Activated CD8-positive, alpha-beta T cell treated with anti-CD3 and anti-CD28 coated beads for 36 hours (primary cell): Measurements from ENCODE around the gene SOX9. TPM values are rescaled to one million over a fixed set of nuclear protein-coding genes. Genes with fewer than 3 reads are reported as not detected.

ENCODE experiments used
- ATAC-seq: fragments of 200-7000 bp; cut with Tn5 transposase; one replicate; pipeline ENCODE4 v1.10.0; 2021; ENCODE audit warnings: mild to moderate bottlenecking, moderate library complexity
- CTCF ChIA-PET: fragments of 350-600 bp; sonication (Branson Sonifier 250); formaldehyde crosslinking; loops from one replicate; lab custom pipeline; 2021; ENCODE audit warnings: antibody characterized with exemption; lab: Charles Lee
- POLR2A ChIA-PET: fragments of 350-600 bp; sonication (Branson Sonifier 250); formaldehyde crosslinking; loops from one replicate; lab custom pipeline; 2021; ENCODE audit warnings: antibody characterized with exemption; lab: Charles Lee
- DNase-seq: peaks from one replicate; pipeline ENCODE4 v3.0.0-alpha.2; 2020
- H3K27ac Mint-ChIP-seq: one replicate; pipeline ENCODE4 v1.8.0; 2021; ENCODE audit warnings: mild to moderate bottlenecking, mixed read lengths
- H3K27me3 Mint-ChIP-seq: one replicate; pipeline ENCODE4 v1.8.0; 2021; ENCODE audit warnings: mixed read lengths
- H3K36me3 Mint-ChIP-seq: one replicate; pipeline ENCODE4 v1.8.0; 2021; ENCODE audit warnings: low read depth, mixed read lengths
- H3K4me1 Mint-ChIP-seq: one replicate; pipeline ENCODE4 v1.8.0; 2021; ENCODE audit warnings: low read depth, mixed read lengths
- H3K4me3 Mint-ChIP-seq: one replicate; pipeline ENCODE4 v1.8.0; 2021; ENCODE audit warnings: mild to moderate bottlenecking, moderate library complexity, mixed read lengths
- H3K9me3 Mint-ChIP-seq: one replicate; pipeline ENCODE4 v1.8.0; 2021; ENCODE audit warnings: mixed read lengths
- intact Hi-C: fragments of 100-400 bp; cut with micrococcal nuclease; formaldehyde crosslinking; loops from one replicate; pipeline ENCODE4 v1.10.0; 2022
- total RNA-seq, 2 experiments: library from RNA; stranded (reverse); gene quantifications; one replicate each; pipeline ENCODE4 v1.2.3, GENCODE V29; 2021
- TF ChIP-seq, protein P1 (sequence below): fragments of 200-600 bp; IDR thresholded peaks from one replicate; pipeline ENCODE4 v1.8.0; 2022; ENCODE audit warnings: antibody characterized with exemption, mild to moderate bottlenecking

SOX9 gene
- total RNA-seq, 2 experiments from 2014 or later, result not detected

GRCh38 chr17:72101526-72101925 is 19.3 kb upstream of the SOX9 start:
- TF ChIP-seq, protein P1, sequence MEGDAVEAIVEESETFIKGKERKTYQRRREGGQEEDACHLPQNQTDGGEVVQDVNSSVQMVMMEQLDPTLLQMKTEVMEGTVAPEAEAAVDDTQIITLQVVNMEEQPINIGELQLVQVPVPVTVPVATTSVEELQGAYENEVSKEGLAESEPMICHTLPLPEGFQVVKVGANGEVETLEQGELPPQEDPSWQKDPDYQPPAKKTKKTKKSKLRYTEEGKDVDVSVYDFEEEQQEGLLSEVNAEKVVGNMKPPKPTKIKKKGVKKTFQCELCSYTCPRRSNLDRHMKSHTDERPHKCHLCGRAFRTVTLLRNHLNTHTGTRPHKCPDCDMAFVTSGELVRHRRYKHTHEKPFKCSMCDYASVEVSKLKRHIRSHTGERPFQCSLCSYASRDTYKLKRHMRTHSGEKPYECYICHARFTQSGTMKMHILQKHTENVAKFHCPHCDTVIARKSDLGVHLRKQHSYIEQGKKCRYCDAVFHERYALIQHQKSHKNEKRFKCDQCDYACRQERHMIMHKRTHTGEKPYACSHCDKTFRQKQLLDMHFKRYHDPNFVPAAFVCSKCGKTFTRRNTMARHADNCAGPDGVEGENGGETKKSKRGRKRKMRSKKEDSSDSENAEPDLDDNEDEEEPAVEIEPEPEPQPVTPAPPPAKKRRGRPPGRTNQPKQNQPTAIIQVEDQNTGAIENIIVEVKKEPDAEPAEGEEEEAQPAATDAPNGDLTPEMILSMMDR, result no peak
- H3K27me3 Mint-ChIP-seq, result peaks cover 2% of the 10 kb centered on the region
- intact Hi-C loops, result no loop called here
- no peaks in the 10 kb centered on the region for H3K9me3 Mint-ChIP-seq
- H3K4me1 Mint-ChIP-seq, result no peaks in the 10 kb centered on the region
- ChIA-PET POLR2A (no interaction called here), CTCF (no interaction called here)
- H3K4me3 Mint-ChIP-seq, result no peak overlapping the region
- ATAC-seq (no peak), DNase-seq (no peak)
- no peaks in the 10 kb centered on the region for H3K36me3 Mint-ChIP-seq
- no peak overlapping the region for H3K27ac Mint-ChIP-seq

DNA sequence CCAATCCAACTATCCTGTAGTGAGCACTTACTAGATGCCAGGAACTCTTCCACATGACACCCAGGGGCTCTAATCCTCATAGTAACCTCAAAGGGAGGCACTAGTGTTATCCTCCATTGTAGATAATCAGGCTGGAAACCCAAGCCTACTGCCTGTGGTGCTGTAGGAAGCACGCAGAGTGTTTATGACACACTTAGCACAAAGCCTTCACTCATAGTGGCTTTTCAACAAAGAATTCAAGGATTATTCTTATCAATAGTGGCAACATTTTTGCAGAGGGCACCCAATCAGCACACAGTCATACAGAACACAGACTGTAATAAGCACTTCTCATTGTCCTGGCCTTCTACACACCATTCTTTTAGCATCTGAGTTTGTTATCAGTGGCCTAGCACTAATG is 18.5 kb upstream of the SOX9 start:
- Mint-ChIP-seq H3K36me3 (no peaks in the 10 kb centered on the region), H3K4me1 (no peaks in the 10 kb centered on the region), H3K4me3 (no peak overlapping the region), H3K27me3 (peaks cover 2% of the 10 kb centered on the region), H3K9me3 (no peaks in the 10 kb centered on the region), H3K27ac (no peak overlapping the region)
- ATAC-seq (no peak), DNase-seq (no peak)
- POLR2A ChIA-PET, result no interaction called here
- intact Hi-C loops, result no loop called here
- CTCF ChIA-PET, result no interaction called here
- TF ChIP-seq, protein P1, result no peak

- intact Hi-C loops, result no loop called here
- ATAC-seq, result no peak
- Mint-ChIP-seq H3K36me3 (no peaks in the 10 kb centered on the region), H3K4me3 (no peak overlapping the region), H3K27me3 (peaks cover 2% of the 10 kb centered on the region), H3K27ac (no peak overlapping the region), H3K9me3 (no peaks in the 10 kb centered on the region), H3K4me1 (no peaks in the 10 kb centered on the region)
- TF ChIP-seq, protein P1, result no peak
- no peak for DNase-seq
- ChIA-PET CTCF (no interaction called here), POLR2A (interaction anchor here (0.5 to 0.6 kb wide), 2 partner anchors 618 to 1929 kb away, joined by 3 read pairs; no protein-coding TSS in a partner anchor)
Observed at GRCh38 chr17:72104164-72104862, 16.5 kb upstream of the SOX9 start.

- no peaks in the 10 kb centered on the region for H3K9me3 Mint-ChIP-seq
- no peak overlapping the region for H3K27ac Mint-ChIP-seq
- no peaks in the 10 kb centered on the region for H3K4me1 Mint-ChIP-seq
- H3K27me3 Mint-ChIP-seq, result peaks cover 2% of the 10 kb centered on the region
- POLR2A ChIA-PET, result interaction anchor here (0.5 to 0.6 kb wide), 2 partner anchors 619 to 1928 kb away, joined by 3 read pairs; no protein-coding TSS in a partner anchor
- TF ChIP-seq, protein P1, result no peak
- CTCF ChIA-PET, result no interaction called here
- intact Hi-C loops, result no loop called here
- DNase-seq (no peak), ATAC-seq (no peak)
- no peaks in the 10 kb centered on the region for H3K36me3 Mint-ChIP-seq
- H3K4me3 Mint-ChIP-seq, result no peak overlapping the region
Observed at GRCh38 chr17:72104863-72105234, 16.0 kb upstream of the SOX9 start.

GRCh38 chr17:72107100-72107499 is 13.7 kb upstream of the SOX9 start:
- TF ChIP-seq, protein P1, result no peak
- Mint-ChIP-seq H3K9me3 (no peaks in the 10 kb centered on the region), H3K36me3 (no peaks in the 10 kb centered on the region), H3K27me3 (peaks cover 11% of the 10 kb centered on the region), H3K27ac (no peak overlapping the region), H3K4me1 (no peaks in the 10 kb centered on the region), H3K4me3 (no peak overlapping the region)
- DNase-seq, result no peak
- ChIA-PET CTCF (no interaction called here), POLR2A (no interaction called here)
- ATAC-seq, result no peak
- intact Hi-C loops, result no loop called here
